RKO (cell line): ENCODE results near the gene MRPS5.
"Not testable (repeated sequence)": the region's sequence is repeated elsewhere in the genome, so short reads cannot be mapped to it uniquely, and the experiment has no call there.

Source experiments
- DNase-seq: peaks from one replicate; pipeline ENCODE4 v3.0.0-alpha.2; 2016; ENCODE audit warnings: low spot score

Gene MRPS5

DNA sequence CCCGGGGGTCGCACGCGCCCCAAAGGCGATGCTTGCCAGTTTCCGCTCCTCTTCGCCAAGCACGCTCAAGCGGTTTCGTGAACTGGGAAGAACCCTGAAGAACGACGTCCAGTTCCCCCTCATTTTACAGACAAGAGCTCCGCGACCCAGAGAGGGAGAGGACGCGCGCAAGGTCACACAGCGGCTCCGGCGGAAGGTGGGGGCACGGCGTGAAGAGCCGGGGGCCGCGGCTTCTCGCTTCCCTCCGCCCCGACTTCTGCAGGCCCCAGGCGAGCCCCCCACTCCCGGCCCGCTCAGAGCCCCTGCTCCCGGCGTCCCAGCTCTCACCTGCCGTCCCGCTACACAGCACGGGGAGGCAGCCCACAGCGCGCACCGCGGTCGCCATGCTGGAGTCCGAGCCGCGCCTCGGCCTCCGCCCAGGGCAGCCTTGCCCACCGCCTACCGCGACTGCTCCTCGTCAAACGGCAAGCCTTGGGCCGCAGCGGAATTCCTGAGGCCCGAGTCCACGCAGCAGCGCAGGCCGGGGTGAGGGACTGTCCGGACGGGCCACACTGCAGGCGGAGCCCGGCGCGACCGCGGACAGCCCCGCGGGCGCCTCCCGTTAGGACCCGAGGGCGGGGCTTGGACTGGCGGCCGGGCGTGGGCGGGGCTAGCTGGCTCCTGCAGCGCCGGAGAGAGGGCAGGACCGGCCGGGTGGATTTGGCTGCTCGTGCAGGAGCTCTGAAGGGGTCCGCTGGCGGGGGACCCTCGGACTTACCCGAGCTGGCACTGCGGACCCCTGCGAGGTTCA is at the start of gene MRPS5:
MRPS5 (minus strand) TSS at position 402 of the 790 bp plus-strand sequence; CDS start at position 385, 17 bp downstream.
- DNase-seq: peak; percentile 79

DNA sequence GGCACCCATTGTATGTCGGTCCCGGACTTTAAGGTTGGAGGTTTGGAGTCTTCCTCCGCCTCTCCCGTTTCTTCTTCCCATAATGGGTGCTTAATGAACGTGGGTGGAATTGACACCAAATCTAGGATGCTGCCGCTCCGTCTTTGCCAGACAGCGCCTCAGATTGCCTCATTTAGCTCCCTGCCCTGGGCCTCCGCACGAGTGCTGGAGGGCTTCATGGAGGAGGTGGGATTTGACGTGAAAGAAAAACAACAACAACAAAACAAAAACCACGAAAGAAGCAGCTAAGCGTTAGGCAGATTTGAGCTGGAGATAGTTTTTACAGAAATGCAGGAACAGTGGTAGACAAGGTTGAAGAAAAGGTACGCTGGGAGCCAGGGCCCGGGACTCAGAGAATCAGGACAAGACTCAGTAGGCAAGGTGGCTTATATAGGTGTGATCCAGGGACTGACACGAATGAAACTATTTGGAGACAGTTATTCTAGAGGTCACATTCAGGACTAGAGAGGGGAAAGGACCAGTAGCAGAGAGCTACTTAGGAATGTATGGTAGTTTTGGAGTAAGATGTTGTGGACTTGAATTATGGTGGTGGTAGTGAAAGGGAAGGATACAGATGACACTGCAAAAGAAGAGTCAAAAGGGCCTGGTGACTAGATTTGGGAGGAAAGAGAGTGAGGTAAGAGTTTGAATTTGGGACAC is 44.6 kb upstream of the MRPS5 start:
- no peak for DNase-seq

DNA sequence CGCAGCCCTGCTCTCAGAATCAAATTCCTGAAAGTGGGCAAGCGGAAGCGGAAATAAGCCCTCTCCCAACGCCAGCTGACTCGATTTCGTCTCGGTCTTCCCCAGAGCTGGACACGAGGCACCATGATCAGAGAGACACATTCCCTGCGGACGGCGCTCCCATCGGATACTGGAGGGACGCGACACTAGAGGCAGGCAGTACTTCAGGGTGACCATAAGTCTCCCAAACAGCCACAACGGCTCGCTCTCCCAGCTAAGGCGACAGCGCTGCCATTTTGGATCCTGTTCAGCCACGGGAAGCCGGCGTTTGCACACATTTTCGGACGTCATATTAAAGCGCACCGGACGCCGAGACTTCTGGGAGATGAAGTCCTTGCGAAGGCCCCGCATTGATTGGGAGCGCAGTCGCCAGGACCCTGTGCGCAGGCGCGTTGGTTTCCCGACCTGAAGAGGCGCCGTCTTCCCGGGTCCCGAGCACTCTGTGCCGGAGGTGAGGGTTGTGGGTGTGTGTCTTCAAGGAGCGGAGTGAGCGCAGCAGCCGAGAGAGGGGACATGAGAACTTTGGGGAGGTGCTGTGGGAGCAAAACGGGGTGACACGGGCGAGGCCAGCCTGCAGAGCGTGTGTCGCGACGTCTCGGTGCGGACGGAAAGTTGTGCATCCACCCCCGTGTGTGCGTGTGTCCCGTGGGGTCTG is 43.9 kb upstream of the MRPS5 start, which contains the start of gene ZNF2:
ZNF2 (plus strand) TSS at position 439 of the 694 bp plus-strand sequence. CDS start 10,418 bp downstream, outside the sequence.
- DNase-seq: peak; percentile 99

DNA sequence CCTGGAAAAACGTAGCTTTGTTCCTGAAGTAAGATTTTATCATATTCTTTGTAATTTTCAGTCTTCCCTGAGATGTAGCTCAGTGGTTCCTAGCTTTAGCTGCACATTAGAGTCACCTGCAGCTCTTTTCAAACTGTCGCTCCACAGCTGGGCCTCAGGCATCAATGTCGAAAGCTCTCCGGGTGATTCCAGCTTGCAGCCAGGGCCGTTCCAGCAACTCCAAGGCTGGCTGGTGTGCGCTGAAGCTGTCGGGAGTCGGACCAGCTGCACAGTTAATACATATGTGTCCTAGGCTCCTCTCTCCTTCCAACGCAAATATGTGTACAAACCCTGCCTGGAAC is 43.4 kb upstream of the MRPS5 start:
- DNase-seq: no peak

DNA sequence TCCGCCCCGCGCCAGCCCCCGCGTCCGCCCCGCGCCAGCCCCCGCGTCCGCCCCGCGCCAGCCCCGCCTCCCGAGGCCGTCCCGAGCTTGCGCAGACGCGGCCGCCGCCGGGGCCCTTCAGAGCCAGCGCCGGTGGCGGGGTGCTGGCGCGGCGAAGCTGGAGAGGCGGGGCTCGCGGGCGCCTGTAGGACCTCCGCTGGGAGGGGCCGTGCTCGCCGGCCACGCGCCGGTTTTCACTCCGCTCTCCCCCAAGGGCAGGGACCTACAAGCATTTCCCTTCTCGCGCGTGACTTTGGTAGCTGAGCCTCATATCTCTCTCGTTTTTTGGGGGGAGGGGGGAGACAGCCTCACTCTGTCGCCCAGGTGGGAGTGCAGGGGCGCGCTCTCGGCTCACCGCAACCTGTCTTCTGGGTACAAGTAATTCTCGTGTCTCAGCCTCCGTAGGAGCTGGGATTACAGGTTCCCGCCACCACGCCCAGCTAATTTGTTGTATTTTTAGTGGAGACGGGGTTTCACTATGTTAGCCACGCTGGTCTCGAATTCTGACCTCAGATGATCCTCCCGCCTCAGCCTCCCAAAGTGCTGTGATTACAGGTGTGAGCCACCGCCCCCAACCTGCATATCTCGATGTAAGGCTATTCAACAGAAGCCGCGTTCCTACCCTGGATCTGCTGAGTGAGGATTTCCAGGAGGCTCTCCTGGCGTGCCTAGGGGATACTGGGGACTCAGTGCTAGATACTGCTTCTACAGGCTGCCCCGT is 38.3 kb upstream of the MRPS5 start, which contains the start of gene ZNF514:
ZNF514 (minus strand) TSS at position 159 of the 760 bp plus-strand sequence. CDS start 6,595 bp downstream, outside the sequence.
- peak; percentile 75 for DNase-seq

DNA sequence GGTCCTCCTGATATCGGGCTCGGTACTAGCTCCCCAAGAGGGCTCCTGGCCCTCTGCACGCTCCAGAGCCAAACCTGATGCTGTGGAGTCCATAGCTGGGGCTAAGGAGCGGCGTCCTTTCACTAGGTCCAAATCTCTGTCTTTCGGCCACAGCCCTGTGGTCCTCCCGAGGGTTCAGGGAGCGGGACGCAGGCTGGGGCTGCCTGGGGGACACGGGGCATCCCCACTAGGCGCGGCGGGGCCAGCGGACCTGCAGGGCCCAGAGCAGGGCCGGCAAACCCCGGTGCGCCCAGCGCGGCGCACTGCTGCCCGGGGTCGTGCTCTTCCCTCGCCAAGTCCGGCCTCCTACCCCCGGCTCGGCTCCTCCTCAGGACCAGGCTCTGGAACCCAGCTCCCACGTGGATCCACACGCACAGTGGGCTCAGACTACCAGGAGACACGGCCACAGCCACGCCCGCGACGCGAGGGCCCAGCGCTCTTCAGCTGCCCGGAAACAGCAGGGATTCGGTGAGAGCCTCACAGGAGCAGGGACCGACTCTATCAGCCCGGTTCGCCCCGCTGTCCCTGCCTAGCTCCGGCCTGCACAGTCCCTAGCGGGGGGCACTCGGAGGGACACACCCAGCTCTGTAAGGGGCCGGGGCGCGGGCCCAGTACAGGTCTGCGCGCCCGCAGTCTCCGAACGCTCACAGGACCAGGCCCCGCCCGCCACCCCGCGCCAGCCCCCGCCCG is 37.4 kb upstream of the MRPS5 start:
- DNase-seq: peak; percentile 54

DNA sequence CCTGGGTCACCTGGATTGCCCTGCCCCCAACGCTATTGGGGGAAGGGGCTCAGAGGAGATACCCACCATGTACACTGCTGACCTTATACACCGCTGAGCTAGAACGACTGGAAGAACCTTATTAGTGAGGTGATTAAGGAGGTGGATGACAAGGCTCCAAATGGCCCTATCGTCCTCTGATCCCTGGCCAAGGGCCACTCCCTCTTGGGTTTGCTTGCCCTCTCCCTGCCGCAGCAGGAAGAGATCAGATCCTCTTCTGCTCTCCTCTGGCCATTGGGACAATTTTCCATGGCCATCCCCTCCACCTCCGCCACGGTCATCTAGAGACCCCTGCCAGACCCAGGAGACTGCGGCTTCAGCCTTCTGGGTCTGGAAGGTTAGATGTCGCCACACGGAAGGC is 36.8 kb upstream of the MRPS5 start:
- peak; percentile 71 for DNase-seq

DNA sequence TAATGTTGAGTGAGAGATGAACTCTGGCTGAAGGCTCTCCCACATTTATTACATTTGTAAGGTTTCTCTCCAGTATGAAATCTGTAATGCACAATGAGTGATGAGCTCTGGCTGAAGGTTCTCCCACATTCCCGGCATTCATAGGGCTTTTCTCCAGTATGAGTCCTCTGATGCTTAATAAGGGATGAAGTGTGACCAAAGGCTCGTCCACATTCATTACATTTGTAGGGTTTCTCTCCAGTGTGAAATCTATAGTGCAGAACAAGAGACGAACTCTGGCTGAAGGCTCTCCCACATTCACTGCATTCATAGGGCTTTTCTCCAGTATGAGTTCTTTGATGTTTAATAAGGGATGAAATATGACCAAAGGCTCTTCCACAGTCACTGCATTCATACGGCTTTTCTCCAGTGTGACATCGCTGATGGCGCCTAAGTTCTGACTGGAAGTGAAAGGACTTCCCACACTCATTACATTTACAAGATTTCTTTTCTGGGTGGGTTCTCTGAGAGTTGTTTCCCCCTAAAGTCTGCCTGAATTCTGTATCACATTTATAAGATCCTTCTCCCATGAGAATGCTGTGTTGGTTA is 27.9 kb upstream of the MRPS5 start:
- no peak for DNase-seq

DNA sequence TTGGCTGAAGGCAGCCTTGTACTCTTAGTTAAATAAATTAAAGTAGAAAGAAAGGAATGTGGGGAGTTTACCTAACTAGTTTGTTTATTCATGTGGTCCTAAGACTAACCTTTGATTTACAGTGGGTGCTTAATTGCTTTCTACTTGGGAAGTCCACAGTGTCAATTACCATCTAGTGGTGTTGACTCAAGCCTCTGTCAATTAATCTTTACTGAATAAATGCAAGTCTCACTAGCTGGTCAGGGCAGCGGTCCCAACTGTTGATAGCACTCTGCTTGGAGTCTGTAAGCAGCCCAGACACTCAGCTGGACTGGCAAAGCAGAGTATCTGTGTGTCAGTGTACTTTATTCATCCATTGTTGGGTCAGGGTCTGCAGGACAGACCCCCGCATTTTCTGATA is 22.2 kb upstream of the MRPS5 start:
- DNase-seq: no peak

DNA sequence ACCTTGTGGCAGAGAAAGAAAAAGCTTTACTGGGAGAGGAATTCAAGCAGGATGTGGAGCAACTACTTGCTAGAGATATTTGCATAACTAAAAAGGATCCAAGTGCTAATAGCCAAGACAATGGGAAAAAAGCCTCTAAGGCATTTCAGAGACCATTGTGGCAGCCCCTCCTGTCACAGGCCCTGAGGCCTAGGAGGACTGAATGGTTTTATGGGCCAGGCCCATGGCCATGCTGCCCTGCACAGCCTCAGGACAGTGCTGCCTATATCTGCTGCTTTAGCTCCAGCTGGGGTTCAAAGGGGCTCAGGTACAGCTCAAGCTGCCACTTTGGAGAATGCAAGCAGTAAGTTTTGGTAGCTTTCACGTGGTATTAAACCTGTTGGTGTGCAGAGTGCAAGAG is 17.1 kb upstream of the MRPS5 start:
- DNase-seq: no peak

DNA sequence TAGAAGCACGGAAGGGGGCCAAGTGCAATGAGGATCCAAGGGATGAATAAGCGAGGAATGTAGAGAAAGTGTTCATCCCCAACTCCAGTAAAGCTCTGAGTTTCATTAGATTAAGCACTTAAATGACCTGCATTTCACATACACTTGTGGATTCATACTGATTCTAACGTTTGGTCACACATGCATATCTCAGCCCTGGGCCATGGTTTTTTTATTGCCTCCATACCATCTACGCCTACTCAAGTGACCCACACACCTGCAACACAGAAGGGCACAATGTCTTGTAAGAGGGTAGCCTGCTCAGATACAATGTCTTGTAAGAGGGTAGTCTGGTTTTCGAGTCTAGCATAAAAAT is 566 bp upstream of the MRPS5 start:
- no peak for DNase-seq

DNA sequence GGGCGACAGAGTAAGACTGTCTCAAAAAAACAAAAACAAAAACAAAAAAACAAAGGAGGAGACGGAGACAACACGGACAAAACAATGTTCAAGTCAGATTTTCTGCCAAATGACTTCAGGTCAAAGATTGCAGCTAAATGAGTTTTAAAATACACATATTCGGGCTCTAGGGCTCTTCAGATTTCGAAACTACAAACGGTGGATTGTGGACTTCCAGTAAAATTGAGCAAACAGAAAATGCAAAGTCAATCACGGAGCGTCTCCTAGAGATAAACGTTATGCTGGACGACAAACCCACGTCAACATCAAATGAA is 558 bp downstream of the MRPS5 start:
- DNase-seq: no peak

DNA sequence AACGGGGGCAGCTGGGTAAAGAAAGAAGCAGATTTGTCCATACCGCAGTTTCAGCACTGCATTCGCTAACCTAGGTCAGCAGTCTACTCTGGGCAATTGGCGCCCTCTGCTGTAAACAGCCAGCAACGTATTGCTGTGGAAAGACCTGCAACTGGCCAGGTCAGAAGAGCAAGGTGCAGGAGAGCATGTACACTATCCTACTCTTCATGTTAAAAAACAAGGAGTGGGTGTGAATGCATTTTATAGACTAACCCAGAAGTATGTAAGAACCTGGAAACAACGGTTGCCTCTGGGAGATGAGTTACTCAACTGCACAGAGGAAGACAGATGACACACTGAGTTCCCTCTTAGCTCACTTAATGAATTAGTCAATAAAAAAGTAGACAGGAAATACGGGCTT is 6.2 kb downstream of the MRPS5 start:
- DNase-seq: peak; percentile 59

DNA sequence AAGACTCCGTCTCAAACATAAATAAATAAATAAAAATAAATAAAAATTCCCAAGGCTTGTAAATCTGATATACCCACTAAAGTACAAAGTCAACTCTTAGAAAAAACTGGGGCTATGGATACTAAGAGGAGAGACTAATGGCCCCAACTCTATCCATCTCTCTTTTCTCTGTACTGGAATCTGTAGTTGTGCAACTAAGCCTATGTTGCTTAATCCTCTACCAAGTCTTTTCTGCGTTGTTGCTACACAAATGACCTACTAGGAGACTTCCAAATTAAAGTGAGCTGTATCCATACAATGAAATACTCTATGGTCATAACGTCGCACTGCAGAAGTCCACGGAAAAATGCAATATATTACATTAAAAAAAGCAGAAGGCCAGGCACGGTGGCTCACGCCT is 8.1 kb downstream of the MRPS5 start:
- no peak for DNase-seq

DNA sequence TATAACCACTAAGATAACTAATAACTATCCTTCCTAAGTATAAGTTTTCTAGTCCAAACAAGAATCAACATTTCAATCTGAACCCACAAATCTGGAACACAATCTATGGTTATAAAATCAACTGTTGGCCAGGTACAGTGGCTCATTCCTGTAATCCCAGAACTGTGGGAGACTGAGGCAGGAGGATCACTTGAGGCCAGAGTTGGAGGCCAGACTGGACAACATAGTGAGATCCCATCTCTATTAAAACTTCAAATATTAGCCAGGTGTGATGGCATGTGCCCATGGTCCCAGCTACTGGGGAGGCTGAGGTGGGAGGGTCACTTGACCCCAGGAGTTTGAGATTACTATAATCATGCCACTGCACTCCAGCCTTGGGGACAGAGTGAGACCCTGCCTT is 11.2 kb downstream of the MRPS5 start:
- DNase-seq: no peak

DNA sequence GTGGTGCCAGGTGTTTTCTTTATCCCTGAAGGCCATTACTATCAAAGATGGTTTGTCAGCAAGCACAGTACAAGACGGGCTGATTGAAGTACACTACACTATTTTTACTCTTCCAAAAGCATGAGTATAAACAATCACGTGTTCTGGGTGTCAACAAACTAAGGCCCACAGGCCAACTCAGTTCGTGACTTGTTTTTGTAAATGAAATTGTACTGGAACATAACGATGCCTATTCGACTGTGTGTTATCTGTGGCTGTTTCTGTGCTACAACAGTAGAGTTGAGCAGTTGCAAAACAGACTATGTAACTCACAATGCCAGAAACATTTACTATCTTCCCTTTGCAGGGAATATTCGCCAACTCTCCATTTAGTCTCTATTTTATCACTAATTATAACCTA is 12.3 kb downstream of the MRPS5 start:
- DNase-seq: no peak

DNA sequence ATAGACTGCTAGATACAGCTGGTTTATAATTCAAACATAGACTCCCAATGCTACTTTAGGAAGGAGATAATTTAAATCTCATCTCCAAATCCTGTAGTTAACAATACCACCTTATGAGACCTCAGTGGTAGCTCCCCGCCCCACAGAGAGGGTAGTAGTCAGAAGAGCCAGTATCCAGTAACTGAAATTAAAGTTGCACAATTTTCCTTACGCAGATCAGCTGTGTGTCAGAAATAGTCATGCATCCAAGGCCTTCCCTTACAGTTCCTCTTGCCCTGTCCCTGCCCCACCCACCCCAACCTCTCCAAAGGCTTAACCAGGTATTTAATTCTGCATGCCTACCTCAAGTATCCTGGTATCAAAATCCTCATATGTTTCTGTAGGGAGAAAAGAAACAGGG is 15.5 kb downstream of the MRPS5 start:
- no peak for DNase-seq

DNA sequence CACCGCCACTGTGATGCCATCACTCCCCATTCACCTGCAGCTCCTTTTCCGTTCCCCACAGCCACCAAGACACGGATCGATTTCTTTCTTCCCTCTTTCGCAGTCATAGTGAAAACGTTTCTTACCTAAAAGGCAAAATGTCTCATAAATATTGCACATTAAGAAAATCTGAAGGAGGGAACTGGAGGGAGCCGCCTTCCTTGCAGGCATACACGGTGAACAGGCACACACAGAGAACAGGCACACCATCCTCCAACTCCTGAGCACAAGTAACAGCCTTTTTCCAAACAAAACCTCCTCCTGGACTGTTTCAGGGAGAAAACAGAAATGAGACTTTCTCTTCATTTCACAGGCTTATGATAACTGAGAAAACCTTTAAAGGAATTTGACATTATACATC is 17.0 kb downstream of the MRPS5 start:
- no peak for DNase-seq

DNA sequence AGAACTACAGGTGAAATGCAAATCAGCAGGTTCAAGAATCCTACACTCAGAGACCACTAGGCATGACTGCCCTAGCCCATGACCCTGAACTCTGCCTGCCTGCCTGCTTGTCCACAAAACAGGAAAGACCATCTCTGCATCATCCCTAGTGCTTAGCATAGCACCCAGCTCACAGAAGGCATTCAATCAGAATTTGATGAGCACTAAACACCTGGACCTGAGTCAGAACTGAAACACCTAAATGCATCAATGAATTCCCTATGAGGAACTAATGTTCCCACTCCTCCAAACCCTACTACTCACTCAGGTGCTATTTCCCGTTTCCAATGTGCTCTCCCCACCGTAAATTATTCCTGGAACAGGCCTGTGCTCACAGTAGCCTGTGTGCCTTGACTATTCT is 21.7 kb downstream of the MRPS5 start:
- no peak for DNase-seq

DNA sequence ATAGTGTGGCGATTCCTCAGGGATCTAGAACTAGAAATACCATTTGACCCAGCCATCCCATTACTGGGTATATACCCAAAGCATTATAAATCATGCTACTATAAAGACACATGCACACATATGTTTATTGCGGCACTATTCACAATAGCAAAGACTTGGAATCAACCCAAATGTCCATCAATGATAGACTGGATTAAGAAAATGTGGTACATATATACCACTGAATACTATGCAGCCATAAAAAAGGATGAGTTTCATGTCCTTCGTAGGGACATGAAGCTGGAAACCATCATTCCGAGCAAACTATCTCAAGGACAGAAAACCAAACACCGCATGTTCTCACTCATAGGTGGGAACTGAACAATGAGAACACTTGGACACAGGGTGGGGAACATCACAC is 23.3 kb downstream of the MRPS5 start:
- not testable (repeated sequence) for DNase-seq

DNA sequence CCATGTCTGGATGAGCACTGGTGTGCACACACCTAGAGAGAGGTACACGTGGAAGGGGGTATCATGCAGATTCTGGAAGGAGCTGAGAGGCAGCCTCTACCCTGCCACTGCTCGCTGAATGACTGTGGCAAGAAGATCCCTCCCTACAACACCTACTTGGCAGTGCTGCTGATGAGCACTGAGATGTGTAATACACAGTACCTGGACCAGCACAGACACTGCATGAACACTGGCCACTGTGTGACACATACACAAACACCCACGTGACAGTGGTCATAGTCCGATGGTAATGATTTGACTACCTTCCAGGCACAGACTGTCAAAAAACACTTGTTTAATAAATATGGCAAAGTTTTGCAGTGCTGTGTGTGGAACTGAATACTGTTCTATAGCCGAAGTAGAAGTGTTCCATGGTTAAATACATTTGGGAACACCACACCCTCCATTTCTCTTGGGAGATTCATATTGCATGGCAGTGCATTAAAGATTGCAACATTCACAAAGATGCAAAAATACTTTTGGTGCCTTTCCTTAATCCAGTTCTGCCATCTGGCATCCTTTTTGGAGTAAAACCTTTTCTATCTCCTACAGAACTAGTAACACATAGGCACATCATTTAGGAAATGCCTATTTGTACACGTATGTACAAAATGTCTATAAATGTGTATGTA is 29.6 kb downstream of the MRPS5 start:
- DNase-seq: no peak
